Hepatocyte (in vitro differentiated cells): ENCODE measurements around the gene GPATCH8. TPM values are rescaled to one million over a fixed set of nuclear protein-coding genes. Genes with fewer than 3 reads are reported as not detected.

Experiments
- DNase-seq: peaks from one replicate; pipeline ENCODE4 v3.0.0-alpha.2; 2016; ENCODE audit warnings: low spot score
- H2AFZ ChIP-seq: fragments of 200-600 bp; sonication (generic); 2 replicates; pipeline ENCODE4 v1.6.0; 2016; ENCODE audit warnings: antibody characterized with exemption, mild to moderate bottlenecking
- H3K27ac ChIP-seq: fragments of 200-600 bp; sonication (generic); 2 replicates; pipeline ENCODE4 v1.5.1; 2016; ENCODE audit warnings: mild to moderate bottlenecking
- H3K27me3 ChIP-seq: fragments of 200-600 bp; sonication (generic); 2 replicates; pipeline ENCODE4 v1.6.1; 2016
- H3K36me3 ChIP-seq: fragments of 200-600 bp; sonication (generic); replicated peaks from 2 replicates; pipeline ENCODE4 v1.5.1; 2016; ENCODE audit warnings: low read depth; ENCODE audit not compliant: insufficient read depth
- H3K4me1 ChIP-seq: fragments of 200-600 bp; sonication (generic); 2 replicates; pipeline ENCODE4 v1.5.1; 2016; ENCODE audit warnings: mild to moderate bottlenecking, moderate library complexity; ENCODE audit not compliant: insufficient read depth
- H3K4me2 ChIP-seq: fragments of 200-600 bp; sonication (generic); 2 replicates; pipeline ENCODE4 v1.6.0; 2016
- H3K4me3 ChIP-seq: fragments of 200-600 bp; sonication (generic); 2 replicates; pipeline ENCODE4 v1.5.1; 2016; ENCODE audit warnings: mild to moderate bottlenecking
- H3K79me2 ChIP-seq: fragments of 200-600 bp; sonication (generic); 2 replicates; pipeline ENCODE4 v1.6.0; 2017; ENCODE audit warnings: mild to moderate bottlenecking
- H3K9me2 ChIP-seq: fragments of 200-600 bp; sonication (generic); replicated peaks from 2 replicates; pipeline ENCODE4 v1.6.0; 2017; ENCODE audit warnings: mild to moderate bottlenecking; ENCODE audit not compliant: insufficient read depth
- H3K9me3 ChIP-seq: fragments of 200-600 bp; sonication (generic); 2 replicates; pipeline ENCODE4 v1.5.1; 2016; ENCODE audit warnings: low read depth, mild to moderate bottlenecking
- H4K20me1 ChIP-seq: fragments of 200-600 bp; sonication (generic); 2 replicates; pipeline ENCODE4 v1.6.0; 2016; ENCODE audit warnings: mild to moderate bottlenecking; ENCODE audit not compliant: insufficient read depth, poor library complexity, severe bottlenecking
- CTCF ChIP-seq: fragments of 200-600 bp; sonication (generic); IDR thresholded peaks from 2 replicates; pipeline ENCODE4 v1.5.1; 2016; ENCODE audit warnings: antibody characterized with exemption, mild to moderate bottlenecking; ENCODE audit not compliant: poor library complexity
- EZH2 ChIP-seq: fragments of 200-600 bp; sonication (generic); IDR thresholded peaks from 2 replicates; pipeline ENCODE4 v1.6.1; 2016; ENCODE audit warnings: antibody characterized with exemption, mild to moderate bottlenecking, borderline replicate concordance
- EZH2phosphoT487 ChIP-seq: fragments of 200-600 bp; sonication (generic); IDR thresholded peaks from one replicate; pipeline ENCODE4 v1.6.1; 2018; ENCODE audit warnings: antibody characterized with exemption, mild to moderate bottlenecking, low read depth, moderate library complexity; ENCODE audit not compliant: unreplicated experiment, severe bottlenecking
- WGBS: methylation state at CpG from one replicate; pipeline ENCODE4 v1.1.6; 2016; ENCODE audit warnings: low lambda C conversion rate; ENCODE audit errors: missing lambda C conversion rate; 5-methylcytosine and 5-hydroxymethylcytosine counted together
- polyA plus RNA-seq: library from polyadenylated mRNA; unstranded; fragments of >200 nt; fragmentation: Nextera tagmentation; extraction: Ambion mirVana; gene quantifications from 2 replicates; pipeline ENCODE4 v1.2.1, GENCODE V29; 2016
- total RNA-seq: library from RNA; depleted of rRNA; stranded (reverse); fragments of >200 nt; gene quantifications from 2 replicates; pipeline ENCODE4 v1.2.3, GENCODE V29; 2014

The GPATCH8 gene
- total and polyA plus RNA-seq, 2 experiments from 2014 or later, result 30.0 to 42.1 TPM

- Histone ChIP-seq H3K4me2 (no peak overlapping the region), H3K27ac (no peak overlapping the region), H3K9me3 (no peaks in the 10 kb centered on the region), H3K4me1 (no peaks in the 10 kb centered on the region), H3K9me2 (no peaks in the 10 kb centered on the region), H3K4me3 (no peak overlapping the region), H3K79me2 (peaks cover 84% of the 10 kb centered on the region), H2AFZ (no peak overlapping the region), H3K27me3 (no peaks in the 10 kb centered on the region), H3K36me3 (no peaks in the 10 kb centered on the region), H4K20me1 (peaks cover 44% of the 10 kb centered on the region)
- no peak for TF ChIP-seq EZH2
- TF ChIP-seq CTCF, result no peak
- TF ChIP-seq EZH2phosphoT487, result no peak
- 91% methylated on average over 3 of the region's 3 CpGs for WGBS
- DNase-seq, result no peak
Measured at GRCh38 chr17:44465897-44466296, 37.3 kb downstream of the GPATCH8 start.

- Histone ChIP-seq H3K9me3 (no peaks in the 10 kb centered on the region), H3K79me2 (peaks cover 84% of the 10 kb centered on the region), H3K4me3 (no peak overlapping the region), H3K27ac (no peak overlapping the region), H3K9me2 (no peaks in the 10 kb centered on the region), H3K4me2 (no peak overlapping the region), H4K20me1 (peaks cover 40% of the 10 kb centered on the region), H2AFZ (no peak overlapping the region), H3K27me3 (no peaks in the 10 kb centered on the region), H3K4me1 (no peaks in the 10 kb centered on the region), H3K36me3 (no peaks in the 10 kb centered on the region)
- DNase-seq, result no peak
- TF ChIP-seq EZH2 (no peak), EZH2phosphoT487 (no peak), CTCF (no peak)
- 98% methylated on average over 2 of the region's 2 CpGs for WGBS
Measured at GRCh38 chr17:44465276-44465675, 37.9 kb downstream of the GPATCH8 start.

GRCh38 chr17:44464037-44464436 is 39.2 kb downstream of the GPATCH8 start:
- DNase-seq, result no peak
- no peak overlapping the region for H3K4me3 ChIP-seq
- no peak overlapping the region for H2AFZ ChIP-seq
- no peaks in the 10 kb centered on the region for H3K9me3 ChIP-seq
- H3K27ac ChIP-seq, result no peak overlapping the region
- no peaks in the 10 kb centered on the region for H3K27me3 ChIP-seq
- H4K20me1 ChIP-seq, result peaks cover 33% of the 10 kb centered on the region
- no peak overlapping the region for H3K4me2 ChIP-seq
- no peaks in the 10 kb centered on the region for H3K36me3 ChIP-seq
- no peaks in the 10 kb centered on the region for H3K4me1 ChIP-seq
- 69% methylated on average over 1 of the region's 1 CpG for WGBS
- H3K9me2 ChIP-seq, result no peaks in the 10 kb centered on the region
- TF ChIP-seq EZH2phosphoT487 (no peak), EZH2 (no peak), CTCF (no peak)
- H3K79me2 ChIP-seq, result peaks cover 77% of the 10 kb centered on the region

GRCh38 chr17:44451832-44452231 is 51.4 kb downstream of the GPATCH8 start:
- TF ChIP-seq CTCF, result no peak
- TF ChIP-seq EZH2phosphoT487, result no peak
- TF ChIP-seq EZH2, result no peak
- no peak for DNase-seq
- Histone ChIP-seq H3K9me3 (no peaks in the 10 kb centered on the region), H3K27ac (no peak overlapping the region), H3K27me3 (no peaks in the 10 kb centered on the region), H3K9me2 (no peaks in the 10 kb centered on the region), H3K36me3 (no peaks in the 10 kb centered on the region), H4K20me1 (peaks cover 10% of the 10 kb centered on the region), H3K4me2 (no peak overlapping the region), H3K4me3 (no peak overlapping the region), H2AFZ (no peak overlapping the region), H3K4me1 (no peaks in the 10 kb centered on the region), H3K79me2 (peaks cover 30% of the 10 kb centered on the region)
- WGBS, result 88% methylated on average over 8 of the region's 8 CpGs
